Measurements from ENCODE around the gene CSNK2B.

The CSNK2B gene

DNA sequence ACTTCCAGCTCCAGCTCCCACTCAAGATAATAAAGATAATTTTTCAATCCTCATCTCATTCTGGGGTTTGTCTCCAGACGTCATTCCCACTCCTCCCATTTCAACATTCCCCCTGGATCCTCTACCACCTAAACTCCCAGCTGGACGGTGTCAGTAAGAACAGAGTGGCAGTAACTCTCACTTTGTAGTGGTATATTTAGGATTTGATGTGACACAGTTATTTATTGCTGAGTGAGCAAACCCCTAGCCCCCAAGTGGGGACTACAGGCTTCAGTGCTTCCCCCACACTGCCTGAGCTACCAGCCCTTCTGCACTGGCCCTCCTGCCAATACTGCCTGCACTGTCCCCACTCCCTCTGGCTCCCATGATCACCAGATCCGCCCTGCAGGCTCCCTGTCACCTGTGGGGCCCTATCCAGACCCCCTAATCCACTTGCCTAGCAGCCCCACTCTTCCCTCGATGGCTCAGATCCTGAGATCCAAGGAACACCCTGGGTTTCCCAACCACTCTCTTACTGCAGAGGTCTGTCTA lies 7.7 kb upstream of the CSNK2B start:
- DNase-seq (ENCODE audit: low spot score) (no peak), ATAC-seq (ENCODE audit: low read depth) (no peak)
- H3K4me3 ChIP-seq (ENCODE audit: severe bottlenecking) = no peak overlapping the region
- peaks cover 4% of the 10 kb centered on the region for H3K36me3 ChIP-seq (ENCODE audit: low read depth)
- H3K27me3 ChIP-seq (ENCODE audit: insufficient read depth, poor library complexity, severe bottlenecking) = no peaks in the 10 kb centered on the region
- H3K9me3 ChIP-seq (ENCODE audit: severe bottlenecking) = no peaks in the 10 kb centered on the region
- no peak for TF ChIP-seq CTCF (IDR thresholded peaks at IDR 0.05; ENCODE audit: poor library complexity, severe bottlenecking)
- H3K4me1 ChIP-seq (ENCODE audit: insufficient read depth, poor library complexity, severe bottlenecking) = peaks cover 1% of the 10 kb centered on the region
- H3K27ac ChIP-seq (ENCODE audit: poor library complexity, severe bottlenecking) = no peak overlapping the region

DNA sequence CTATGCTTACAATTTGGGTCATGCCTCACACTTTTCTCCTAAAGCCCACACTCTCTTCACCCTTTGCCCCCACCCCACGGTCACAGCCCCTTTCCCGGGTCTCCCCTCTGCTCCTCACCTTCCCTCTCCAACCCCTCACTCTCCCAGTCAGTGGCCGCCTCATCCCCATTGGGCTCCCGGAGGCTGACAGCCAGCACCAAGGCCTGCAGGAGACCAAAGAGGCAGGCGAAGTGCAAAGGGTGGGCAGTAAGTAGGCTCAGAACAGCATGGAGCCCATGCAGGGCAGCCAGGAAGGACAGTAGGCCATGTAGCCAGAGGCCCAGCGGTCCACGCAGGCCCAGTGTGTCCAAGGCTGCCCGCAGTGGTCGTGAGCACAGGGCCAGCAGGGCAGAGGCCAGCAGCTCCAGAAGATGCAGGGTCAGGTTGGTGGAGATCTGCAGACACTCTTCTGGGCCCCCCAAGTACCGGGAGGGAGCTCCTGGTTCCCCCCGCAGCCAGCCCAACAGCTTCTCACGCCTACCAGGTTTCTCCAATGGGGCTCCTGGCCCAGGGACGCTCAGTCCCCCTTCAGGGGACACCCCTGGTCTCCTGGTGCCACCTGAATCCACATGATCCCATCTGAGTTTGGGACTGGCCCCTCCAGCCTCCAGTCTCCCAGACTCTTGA lies 6.8 kb upstream of the CSNK2B start:
- DNase-seq (ENCODE audit: low spot score) (no peak), ATAC-seq (ENCODE audit: low read depth) (no peak)
- H3K4me1 ChIP-seq (ENCODE audit: insufficient read depth, poor library complexity, severe bottlenecking) = peaks cover 10% of the 10 kb centered on the region
- peak overlapping the region; percentile 68 for H3K27ac ChIP-seq (ENCODE audit: poor library complexity, severe bottlenecking)
- H3K4me3 ChIP-seq (ENCODE audit: severe bottlenecking) = peak overlapping the region; percentile 50
- H3K9me3 ChIP-seq (ENCODE audit: severe bottlenecking) = no peaks in the 10 kb centered on the region
- no peak for TF ChIP-seq CTCF (IDR thresholded peaks at IDR 0.05; ENCODE audit: poor library complexity, severe bottlenecking)
- peaks cover 11% of the 10 kb centered on the region for H3K36me3 ChIP-seq (ENCODE audit: low read depth)
- no peaks in the 10 kb centered on the region for H3K27me3 ChIP-seq (ENCODE audit: insufficient read depth, poor library complexity, severe bottlenecking)

- TF ChIP-seq CTCF (IDR thresholded peaks at IDR 0.05; ENCODE audit: poor library complexity, severe bottlenecking) = no peak
- peak overlapping the region; percentile 68 for H3K27ac ChIP-seq (ENCODE audit: poor library complexity, severe bottlenecking)
- peaks cover 13% of the 10 kb centered on the region for H3K4me1 ChIP-seq (ENCODE audit: insufficient read depth, poor library complexity, severe bottlenecking)
- ATAC-seq (ENCODE audit: low read depth) (peak; percentile 19), DNase-seq (ENCODE audit: low spot score) (no peak)
- H3K27me3 ChIP-seq (ENCODE audit: insufficient read depth, poor library complexity, severe bottlenecking) = no peaks in the 10 kb centered on the region
- peak overlapping the region; percentile 50 for H3K4me3 ChIP-seq (ENCODE audit: severe bottlenecking)
- peaks cover 11% of the 10 kb centered on the region for H3K36me3 ChIP-seq (ENCODE audit: low read depth)
- no peaks in the 10 kb centered on the region for H3K9me3 ChIP-seq (ENCODE audit: severe bottlenecking)
These were observed 6.1 kb upstream of the CSNK2B start for GRCh38 chr6:31659649-31660380.

- H3K36me3 ChIP-seq (ENCODE audit: low read depth) = peaks cover 11% of the 10 kb centered on the region
- peak within 1 kb of the TSS; percentile 50 for H3K4me3 ChIP-seq (ENCODE audit: severe bottlenecking)
- no peaks in the 10 kb centered on the region for H3K27me3 ChIP-seq (ENCODE audit: insufficient read depth, poor library complexity, severe bottlenecking)
- ATAC-seq (ENCODE audit: low read depth) (peak; percentile 82), DNase-seq (ENCODE audit: low spot score) (peak; percentile 86)
- peaks cover 13% of the 10 kb centered on the region for H3K4me1 ChIP-seq (ENCODE audit: insufficient read depth, poor library complexity, severe bottlenecking)
- peak within 1 kb of the TSS; percentile 68 for H3K27ac ChIP-seq (ENCODE audit: poor library complexity, severe bottlenecking)
- H3K9me3 ChIP-seq (ENCODE audit: severe bottlenecking) = no peaks in the 10 kb centered on the region
- TF ChIP-seq CTCF (IDR thresholded peaks at IDR 0.05; ENCODE audit: poor library complexity, severe bottlenecking) = no peak
These were observed 5.3 kb upstream of the CSNK2B start, which contains the start of gene C6orf47 for GRCh38 chr6:31660381-31661261. C6orf47 (minus strand) TSS chr6:31660778; CDS start chr6:31659947, 831 bp downstream.
